NCI-H82 treated with DMSO at 0.1 percent for 48 hours (cell line): ENCODE results near the gene UBQLN3.

Source experiments
- DNase-seq: peaks from one replicate; lab custom pipeline; 2025; ENCODE audit not compliant: unreplicated experiment; lab: John Stamatoyannopoulos, UW

The UBQLN3 gene

DNA sequence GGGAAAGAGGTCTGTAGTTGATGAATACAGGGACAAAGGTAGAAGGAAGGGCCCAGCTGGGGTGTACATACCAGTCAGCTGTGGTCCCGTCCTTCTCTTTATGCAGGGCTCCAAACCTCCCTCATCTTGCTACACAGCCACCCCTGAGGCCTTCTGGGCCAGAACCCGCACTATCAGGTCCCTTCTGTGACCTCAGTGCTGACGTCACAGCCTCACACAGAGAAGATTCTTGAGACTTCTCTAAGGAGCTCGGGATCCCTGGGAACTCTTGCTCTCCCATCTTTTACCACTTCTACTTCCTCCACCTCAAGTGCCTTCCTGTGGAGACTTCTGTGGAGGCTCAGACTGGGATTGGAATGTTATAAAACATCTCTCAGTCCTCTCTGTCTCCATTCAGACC is at the start of gene UBQLN3:
Gene UBQLN3 (minus strand): TSS at position 155 of the 400 bp plus-strand sequence. CDS start 399 bp downstream, outside the sequence.
- no peak for DNase-seq

- DNase-seq, result no peak
Observed at GRCh38 chr11:5557751-5558150, 48.0 kb upstream of the UBQLN3 start.

GRCh38 chr11:5556596-5557188 is 46.9 kb upstream of the UBQLN3 start:
- no peak for DNase-seq

DNA sequence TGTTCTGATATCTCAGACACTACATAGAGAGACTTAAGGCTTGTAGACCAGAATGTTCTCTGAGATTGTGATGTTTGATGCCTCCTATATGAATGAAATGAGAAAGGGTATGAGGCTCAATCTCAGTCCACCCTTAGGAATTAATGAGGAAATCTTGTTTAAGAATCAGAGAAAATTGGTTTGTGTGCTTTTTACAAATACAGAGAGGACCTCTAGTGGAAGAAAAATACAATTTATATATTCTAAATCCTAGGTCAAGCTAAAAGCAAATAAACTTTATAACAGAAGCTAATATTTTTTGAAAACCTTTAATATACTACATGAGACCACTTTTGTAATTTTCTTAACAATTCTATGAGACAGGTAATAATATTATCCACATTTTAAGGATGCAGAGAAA is 43.6 kb upstream of the UBQLN3 start:
- DNase-seq, result no peak

GRCh38 chr11:5550440-5551095 is 40.8 kb upstream of the UBQLN3 start:
- DNase-seq, result no peak

DNA sequence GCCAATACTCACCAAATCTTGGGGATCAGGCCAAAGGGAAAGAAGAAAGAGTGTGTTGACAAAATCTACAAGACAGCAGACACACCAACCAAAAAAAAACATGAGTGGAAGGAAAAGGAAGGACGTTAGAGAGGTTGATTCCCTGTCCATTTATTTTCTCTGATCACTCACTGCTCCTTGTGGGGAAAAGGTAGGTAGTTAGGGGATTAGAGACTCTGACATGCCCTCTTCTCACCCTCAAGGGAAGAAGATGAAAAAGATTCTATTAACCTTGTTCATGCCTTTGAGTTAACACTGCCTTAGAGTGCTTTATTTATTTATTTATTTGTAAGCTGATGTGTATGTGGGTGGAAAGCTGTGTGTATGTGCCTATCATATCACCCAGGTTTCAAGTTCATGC is 38.7 kb upstream of the UBQLN3 start, which contains the start of gene OR52H1:
Gene OR52H1 (minus strand): TSS at position 101 of the 400 bp plus-strand sequence. CDS start 3,035 bp downstream, outside the sequence.
- no peak for DNase-seq

- no peak for DNase-seq
Observed at GRCh38 chr11:5547982-5548381, 38.2 kb upstream of the UBQLN3 start.

DNA sequence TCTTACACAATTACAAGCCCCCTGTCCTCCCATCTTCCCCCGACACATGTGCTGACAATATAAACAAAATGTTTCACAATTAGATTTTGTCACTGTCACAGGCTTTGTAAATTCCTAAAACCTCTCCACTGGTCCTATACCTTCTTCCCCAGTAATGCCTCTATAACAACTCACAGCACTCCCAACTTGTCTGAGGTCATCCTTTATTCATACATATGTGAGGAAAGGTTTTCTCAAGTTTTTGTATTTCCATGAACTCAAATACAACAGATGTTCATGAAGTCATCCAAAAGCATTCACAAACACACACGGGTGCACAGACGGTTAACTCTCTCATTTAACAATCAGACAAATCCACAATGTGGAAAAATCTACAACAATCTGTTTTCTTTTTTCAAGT is 36.7 kb upstream of the UBQLN3 start:
- DNase-seq, result no peak

- DNase-seq, result no peak
Observed at GRCh38 chr11:5541427-5541826, 31.7 kb upstream of the UBQLN3 start.

- no peak for DNase-seq
Observed at GRCh38 chr11:5536482-5536881, 26.7 kb upstream of the UBQLN3 start.

DNA sequence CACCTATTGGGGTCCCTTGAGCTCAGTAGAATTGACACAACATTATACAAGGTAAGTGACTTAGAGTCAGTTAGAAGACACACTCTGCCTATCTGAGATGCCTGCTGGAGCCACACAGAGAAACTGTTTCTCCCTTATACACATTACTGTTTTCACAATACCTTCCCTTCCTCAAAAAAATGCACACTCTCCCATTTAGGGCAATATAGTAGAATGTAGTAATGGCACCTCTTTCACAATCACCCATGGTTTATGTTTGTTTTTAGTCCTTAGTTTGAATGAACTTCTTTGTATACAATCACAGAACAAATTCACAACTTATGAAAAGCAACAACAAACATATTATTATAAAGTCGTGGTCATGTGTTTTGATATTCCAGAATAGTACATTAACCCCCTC is 24.3 kb upstream of the UBQLN3 start:
- no peak for DNase-seq

GRCh38 chr11:5531053-5531831 is 21.5 kb upstream of the UBQLN3 start:
- no peak for DNase-seq

- DNase-seq, result no peak
Observed at GRCh38 chr11:5528495-5528894, 18.7 kb upstream of the UBQLN3 start.

GRCh38 chr11:5527716-5528115 is 18.0 kb upstream of the UBQLN3 start:
- DNase-seq, result no peak

DNA sequence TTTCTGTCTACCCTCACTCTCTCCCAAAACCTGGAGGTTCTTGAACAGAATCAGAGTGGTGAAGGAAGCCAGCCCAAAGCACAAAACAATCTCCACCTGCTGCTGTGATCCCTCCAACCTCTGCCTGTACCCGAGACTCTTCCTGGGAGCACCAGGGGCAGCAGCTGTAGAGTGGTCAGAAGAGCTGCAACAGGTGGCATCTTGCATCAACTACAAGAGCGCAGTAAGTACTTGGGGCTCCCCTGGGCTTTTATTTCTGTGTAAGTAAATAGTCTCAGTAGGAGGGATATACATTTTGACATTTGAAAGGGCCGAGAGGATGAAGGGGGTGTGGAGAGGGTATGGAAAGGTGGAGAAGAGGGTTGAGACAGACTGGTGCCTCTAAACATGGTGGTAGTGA is 15.0 kb upstream of the UBQLN3 start:
- no peak for DNase-seq

DNA sequence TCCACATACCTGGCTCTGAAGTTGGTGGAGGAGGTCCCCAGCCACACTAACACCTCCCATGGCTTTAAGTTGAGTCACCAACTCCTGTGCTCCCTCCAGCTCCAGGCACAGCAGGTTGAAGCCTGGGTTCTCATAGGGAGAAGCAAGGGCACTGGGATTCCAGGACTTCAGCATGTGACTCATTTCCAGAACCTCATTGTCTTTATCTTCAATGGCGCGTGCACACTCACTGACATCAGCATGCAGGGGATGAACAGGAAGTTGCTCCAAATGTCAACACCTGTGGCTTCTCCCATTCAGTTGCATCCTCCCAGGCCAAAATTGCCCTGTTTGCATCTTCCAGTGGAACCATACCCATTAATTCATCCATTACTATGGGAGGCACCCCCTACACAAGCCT is 12.6 kb upstream of the UBQLN3 start:
- no peak for DNase-seq

DNA sequence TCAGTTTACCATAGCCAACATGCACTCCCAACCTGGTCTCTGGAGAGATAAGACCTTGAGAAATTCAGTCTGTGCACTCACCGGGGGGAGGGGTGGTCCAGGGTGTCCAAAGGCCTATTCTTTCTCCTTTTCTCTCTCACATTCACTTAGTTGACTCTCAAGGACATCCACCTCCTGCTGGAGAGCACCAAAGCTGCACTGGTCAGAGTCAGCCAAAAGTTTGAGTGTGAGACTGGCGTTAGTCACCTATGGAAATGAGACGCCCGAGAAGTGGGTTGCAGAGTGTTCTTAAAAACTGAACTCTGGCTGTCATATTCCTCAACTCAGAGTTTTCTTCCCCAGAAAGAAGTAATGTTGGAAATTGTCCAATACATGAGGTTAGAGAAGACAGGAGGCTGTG is 11.8 kb upstream of the UBQLN3 start:
- DNase-seq, result no peak

DNA sequence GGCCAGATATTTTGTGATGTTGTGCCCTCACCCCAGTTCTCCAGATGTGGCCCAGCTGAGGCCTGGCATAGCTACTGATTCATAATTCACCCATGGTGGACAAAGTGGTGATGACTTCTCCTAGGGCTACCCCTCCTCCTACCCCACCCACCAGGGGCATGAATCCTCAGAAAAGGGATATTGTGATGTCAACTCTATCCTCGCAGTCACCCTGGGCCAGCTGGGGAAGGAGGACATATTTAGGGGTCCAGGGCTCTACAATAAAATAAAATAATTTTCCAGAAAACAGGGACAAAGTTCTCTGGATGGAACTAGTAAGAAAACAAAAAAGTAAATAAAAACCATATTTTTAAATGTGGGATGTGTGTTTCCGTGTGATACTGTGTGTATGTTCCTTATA is 6.8 kb upstream of the UBQLN3 start, which contains the start of gene UBQLNL:
Gene UBQLNL (minus strand): TSS at position 101 of the 400 bp plus-strand sequence. CDS start 258 bp downstream, outside the sequence.
- DNase-seq, result no peak

DNA sequence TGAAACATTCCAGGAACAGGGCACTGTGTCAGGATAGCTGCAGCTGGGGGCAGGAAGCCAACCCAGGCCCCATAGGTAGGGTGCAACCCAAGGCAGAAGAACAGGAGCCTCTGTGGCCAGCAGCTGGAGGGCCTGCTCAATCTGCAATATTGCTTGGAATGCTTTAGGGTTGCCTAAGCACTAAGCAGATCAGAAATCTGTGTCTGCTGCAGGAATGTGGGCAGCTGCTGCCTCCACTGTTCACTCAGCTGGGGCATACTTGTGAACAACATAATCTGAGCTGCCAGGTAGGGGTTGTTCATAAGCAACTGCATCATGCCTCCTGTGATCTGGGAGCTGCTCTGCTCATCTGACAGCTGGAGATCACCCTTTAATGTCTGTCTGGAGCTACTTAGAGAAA is 5.1 kb upstream of the UBQLN3 start:
- DNase-seq, result no peak

DNA sequence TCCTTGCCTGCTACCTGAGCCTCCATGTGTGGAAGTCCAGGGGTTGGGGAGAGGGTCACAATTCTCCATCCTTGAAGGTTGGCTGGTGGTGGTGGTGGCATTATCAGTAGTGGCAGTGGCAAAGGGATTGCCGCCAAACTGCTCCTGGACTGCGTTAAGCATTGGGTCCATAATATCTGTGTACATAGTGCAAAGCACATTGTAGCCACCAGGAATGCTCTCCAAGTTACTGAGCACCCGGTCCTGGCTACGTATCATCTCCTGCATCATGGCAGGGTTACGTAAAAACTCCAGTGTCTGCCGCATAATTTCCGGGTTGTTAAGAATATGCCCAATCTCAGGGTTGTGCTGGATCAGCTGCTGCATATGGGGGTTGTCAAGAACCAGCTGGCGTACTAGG is 1.2 kb downstream of the UBQLN3 start:
- no peak for DNase-seq

GRCh38 chr11:5507933-5508305 is 1.8 kb downstream of the UBQLN3 start:
- DNase-seq, result no peak
